Measurements from ENCODE around the gene FRYL.

DNA sequence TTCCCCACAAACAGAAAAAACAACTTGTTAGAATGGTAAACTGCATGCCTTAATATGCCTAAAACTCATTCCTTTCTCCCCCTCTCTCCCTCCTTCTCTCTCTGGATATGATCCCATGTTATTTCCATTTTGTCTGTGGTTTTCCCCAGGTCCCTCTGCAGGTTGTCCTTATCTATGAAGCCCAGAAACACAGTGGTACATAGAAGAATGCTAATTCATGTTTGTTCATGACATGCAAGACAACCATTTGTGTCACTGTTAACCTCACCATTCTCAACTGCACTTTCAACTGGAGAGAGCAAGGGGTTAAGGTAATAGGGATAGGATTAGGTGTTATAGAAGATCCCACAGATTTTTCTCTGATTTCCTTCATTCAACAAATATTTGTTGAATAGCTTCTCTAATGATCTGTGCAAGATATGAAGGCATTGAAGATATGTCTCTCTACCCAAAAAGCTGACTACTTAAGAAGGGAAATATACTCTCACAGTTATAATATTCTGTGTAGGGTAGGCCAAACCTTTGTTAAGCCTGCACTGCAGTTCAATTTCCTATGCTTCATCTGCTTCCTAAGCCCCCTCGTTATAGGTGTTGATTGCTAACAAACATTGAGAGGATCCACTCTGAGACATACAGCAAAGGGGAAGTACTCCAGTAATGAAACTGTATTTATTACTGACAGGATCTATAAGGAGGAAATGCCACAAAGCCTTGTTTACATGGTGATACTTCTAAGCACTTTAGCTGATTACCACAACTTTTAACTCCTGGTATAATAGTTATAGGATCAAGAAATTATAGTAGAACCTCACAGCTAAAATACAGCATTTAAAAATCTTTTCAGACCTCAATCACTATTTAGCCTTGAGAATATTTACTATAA is 96.1 kb downstream of the FRYL start:
- TF ChIP-seq, protein P1, sequence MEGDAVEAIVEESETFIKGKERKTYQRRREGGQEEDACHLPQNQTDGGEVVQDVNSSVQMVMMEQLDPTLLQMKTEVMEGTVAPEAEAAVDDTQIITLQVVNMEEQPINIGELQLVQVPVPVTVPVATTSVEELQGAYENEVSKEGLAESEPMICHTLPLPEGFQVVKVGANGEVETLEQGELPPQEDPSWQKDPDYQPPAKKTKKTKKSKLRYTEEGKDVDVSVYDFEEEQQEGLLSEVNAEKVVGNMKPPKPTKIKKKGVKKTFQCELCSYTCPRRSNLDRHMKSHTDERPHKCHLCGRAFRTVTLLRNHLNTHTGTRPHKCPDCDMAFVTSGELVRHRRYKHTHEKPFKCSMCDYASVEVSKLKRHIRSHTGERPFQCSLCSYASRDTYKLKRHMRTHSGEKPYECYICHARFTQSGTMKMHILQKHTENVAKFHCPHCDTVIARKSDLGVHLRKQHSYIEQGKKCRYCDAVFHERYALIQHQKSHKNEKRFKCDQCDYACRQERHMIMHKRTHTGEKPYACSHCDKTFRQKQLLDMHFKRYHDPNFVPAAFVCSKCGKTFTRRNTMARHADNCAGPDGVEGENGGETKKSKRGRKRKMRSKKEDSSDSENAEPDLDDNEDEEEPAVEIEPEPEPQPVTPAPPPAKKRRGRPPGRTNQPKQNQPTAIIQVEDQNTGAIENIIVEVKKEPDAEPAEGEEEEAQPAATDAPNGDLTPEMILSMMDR (conservative IDR thresholded peaks at IDR 0.05; ENCODE audit: low read length): no peak
- no peak for TF ChIP-seq EZH2phosphoT487 (IDR thresholded peaks at IDR 0.05; ENCODE audit: borderline replicate concordance, low read depth, low read length)

All from OCI-LY7 (cell line).